Measurements from ENCODE around the gene RASSF4.
"Not testable (repeated sequence)": the region's sequence is repeated elsewhere in the genome, so short reads cannot be mapped to it uniquely, and the experiment has no call there.

The RASSF4 gene

GRCh38 chr10:45006276-45007030 is 46.9 kb downstream of the RASSF4 start:
- no peak for DNase-seq (ENCODE audit: low spot score)

DNA sequence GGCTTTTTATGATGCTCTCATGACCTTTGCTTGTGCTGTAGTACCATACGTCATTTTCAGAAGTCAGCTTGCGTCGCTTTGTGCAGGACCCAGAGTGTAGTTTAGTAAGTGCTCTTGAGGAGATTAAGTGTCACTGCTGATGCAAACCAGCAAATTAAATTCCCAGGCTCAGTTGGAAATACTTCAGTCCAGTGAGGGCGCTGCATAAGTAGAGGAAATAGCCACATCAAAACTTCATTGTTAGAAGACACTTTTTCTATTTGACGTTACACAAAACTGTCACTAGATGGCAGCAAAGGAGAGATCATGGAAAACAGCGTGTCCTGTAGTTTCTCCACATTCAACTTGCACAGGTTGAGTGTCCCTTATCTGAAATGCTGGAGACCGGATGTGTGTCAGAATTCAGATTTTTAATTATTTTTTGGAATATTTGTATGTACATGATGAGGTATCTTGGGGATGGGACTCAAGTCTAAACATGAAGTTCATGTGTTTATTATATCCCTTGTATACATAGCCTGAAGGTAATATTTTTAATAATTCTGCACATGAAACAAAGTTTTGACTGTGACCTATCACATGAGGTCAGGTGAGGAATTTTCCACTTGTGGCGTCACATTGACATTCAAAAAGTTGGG is 49.0 kb downstream of the RASSF4 start:
- peak; percentile 87 for DNase-seq (ENCODE audit: low spot score)

GRCh38 chr10:45014557-45014956 is 55.0 kb downstream of the RASSF4 start:
- not testable (repeated sequence) for DNase-seq (ENCODE audit: low spot score)

GRCh38 chr10:45015590-45015989 is 56.0 kb downstream of the RASSF4 start:
- no peak for DNase-seq (ENCODE audit: low spot score)

DNA sequence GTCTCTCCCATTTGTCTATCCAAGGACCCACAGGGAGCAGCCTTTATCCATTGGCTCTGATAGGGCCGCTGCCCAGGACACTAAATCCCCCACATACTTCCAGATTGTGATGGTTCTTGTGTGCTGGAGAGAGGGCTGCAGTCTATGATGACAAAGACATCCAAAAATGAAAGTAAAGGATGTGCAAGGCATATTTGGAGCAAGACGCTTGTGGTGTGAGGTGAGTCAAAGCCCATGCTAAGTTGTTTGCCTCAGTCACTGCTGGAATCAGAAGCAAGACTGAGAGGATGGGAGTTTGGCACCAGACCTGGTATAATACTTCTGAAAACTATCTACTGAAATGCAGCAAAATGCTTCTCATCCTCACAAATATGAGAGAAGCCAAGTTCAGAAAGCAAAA is 63.8 kb downstream of the RASSF4 start:
- peak; percentile 10 for DNase-seq (ENCODE audit: low spot score)

- peak; percentile 20 for DNase-seq (ENCODE audit: low spot score)
Observed at GRCh38 chr10:45034301-45034700, 74.7 kb downstream of the RASSF4 start.

- DNase-seq (ENCODE audit: low spot score), result no peak
Observed at GRCh38 chr10:45035673-45036072, 76.1 kb downstream of the RASSF4 start.

- peak; percentile 23 for DNase-seq (ENCODE audit: low spot score)
Observed at GRCh38 chr10:45040921-45041542, 81.4 kb downstream of the RASSF4 start.

GRCh38 chr10:45044290-45044689 is 84.7 kb downstream of the RASSF4 start:
- DNase-seq (ENCODE audit: low spot score), result no peak
